ENCODE measurements around the gene MYO7A. TPM values are rescaled to one million over a fixed set of nuclear protein-coding genes. Genes with fewer than 3 reads are reported as not detected.

MYO7A gene
- total and polyA plus RNA-seq, 2 of the 4 experiments (the other 2 are of a cell fraction), result 0.02 TPM; not detected in 1

- no peak overlapping the region for H3K27ac ChIP-seq (ENCODE audit: insufficient read depth, low read length)
- H4K5ac ChIP-seq (ENCODE audit: low read depth, low read length), result no peak overlapping the region
- DNase-seq, result no peak
- H3K4ac ChIP-seq (ENCODE audit: low read depth, low read length), result no peak overlapping the region
- peaks cover 16% of the 10 kb centered on the region for H3K4me1 ChIP-seq (ENCODE audit: control insufficient read depth, insufficient read depth, low read length)
- ATAC-seq (ENCODE audit: low read depth), result no peak
- no peak overlapping the region for H3K4me3 ChIP-seq (ENCODE audit: insufficient read depth, low read depth, low read length)
- BruUV-seq (replicated peaks), result no TSS peak
- H3K9me3 ChIP-seq (ENCODE audit: control insufficient read depth, insufficient read depth, low read length), result no peaks in the 10 kb centered on the region
- dilution Hi-C loops (cut with HindIII; ENCODE audit: low sequenced_read_pairs, unreplicated experiment) (no loop called here), intact Hi-C loops (cut with micrococcal nuclease) (no loop called here), in situ Hi-C loops (cut with MboI; ENCODE audit: low sequenced_read_pairs) (no loop called here)
- no peak overlapping the region for H2BK5ac ChIP-seq (ENCODE audit: low read depth, low read length, poor library complexity, severe bottlenecking)
- ChIA-PET CTCF (interaction anchor here (0.5 kb wide), 1 partner anchor 32 kb away, joined by 5 read pairs; no protein-coding TSS in a partner anchor), POLR2A (ENCODE audit: unreplicated experiment) (no interaction called here)
- H2AFZ ChIP-seq (replicated peaks; ENCODE audit: low read length, poor library complexity), result no peak overlapping the region
- H3K4me2 ChIP-seq (ENCODE audit: low read depth, low read length), result no peak overlapping the region
- no peak overlapping the region for H2AK9ac ChIP-seq (replicated peaks; ENCODE audit: low read depth, low read length, poor library complexity)
- H3K27me3 ChIP-seq (ENCODE audit: control insufficient read depth, insufficient read depth, low read length), result no peaks in the 10 kb centered on the region
- no peak overlapping the region for H2BK20ac ChIP-seq (ENCODE audit: low read depth, low read length)
- H3K14ac ChIP-seq (replicated peaks; ENCODE audit: low read depth, low read length), result no peak overlapping the region
- no peak overlapping the region for H4K91ac ChIP-seq (ENCODE audit: insufficient read depth, low read depth, low read length)
- no peak overlapping the region for H3K56ac ChIP-seq (ENCODE audit: extremely low read depth, insufficient read depth, low read length)
- peaks cover 6% of the 10 kb centered on the region; the same call in 1 of the 2 replicates for H3K9me1 ChIP-seq (ENCODE audit: insufficient read depth, low read length)
- H3K23ac ChIP-seq (ENCODE audit: low read depth, low read length), result no peak overlapping the region
- no peak overlapping the region for H4K8ac ChIP-seq (ENCODE audit: low read depth in 2 of 2, low read length in 2 of 2)
- peaks cover 1% of the 10 kb centered on the region; the same call in 1 of the 2 replicates for H4K20me1 ChIP-seq (ENCODE audit: insufficient read depth, low read length)
- H2BK15ac ChIP-seq (ENCODE audit: low read depth, low read length), result no peak overlapping the region
- no peaks in the 10 kb centered on the region for H3K36me3 ChIP-seq (ENCODE audit: control insufficient read depth, insufficient read depth, low read length)
- H2AK5ac ChIP-seq (ENCODE audit: low read depth, low read length), result no peak overlapping the region
- peaks cover 10 to 31% of the 10 kb centered on the region in 2 experiments for H3K79me1 ChIP-seq (ENCODE audit: low read depth in 1 of 2, low read length in 2 of 2)
- no peak overlapping the region for H2BK120ac ChIP-seq (ENCODE audit: low read depth, low read length)
- no peak for TF ChIP-seq CTCF (conservative IDR thresholded peaks at IDR 0.05; ENCODE audit: low read depth, low read length)
- TF ChIP-seq MAZ (IDR thresholded peaks at IDR 0.05; ENCODE audit: borderline replicate concordance, low read depth, low read length), result no peak
- no peak for TF ChIP-seq RFX5 (IDR thresholded peaks at IDR 0.05; ENCODE audit: low read depth, low read length)
- no peak for TF ChIP-seq SMC3 (IDR thresholded peaks at IDR 0.05; ENCODE audit: low read depth, low read length)
- TF ChIP-seq FOS (IDR thresholded peaks at IDR 0.05; ENCODE audit: low read depth, low read length), result no peak
- TF ChIP-seq CEBPB (IDR thresholded peaks at IDR 0.05; ENCODE audit: low read depth, low read length), result no peak
- TF ChIP-seq USF2 (IDR thresholded peaks at IDR 0.05; ENCODE audit: low read depth, low read length), result no peak
- TF ChIP-seq MAFK (IDR thresholded peaks at IDR 0.05; ENCODE audit: low read depth, low read length), result no peak
- no peak for TF ChIP-seq CHD1 (IDR thresholded peaks at IDR 0.05; ENCODE audit: low read depth, low read length)
- TF ChIP-seq NFE2L2 (IDR thresholded peaks at IDR 0.05; ENCODE audit: low read depth, low read length), result no peak
- TF ChIP-seq RAD21 (IDR thresholded peaks at IDR 0.05; ENCODE audit: low read length), result no peak
- WGBS, 2 experiments (ENCODE audit: extremely low coverage in 2 of 2, insufficient read length in 1 of 2), result no CpG with 5 or more reads among the region's 2 CpGs
- no peak overlapping the region for H3K18ac ChIP-seq (ENCODE audit: low read depth, low read length)
- no peak overlapping the region for H3K9ac ChIP-seq (ENCODE audit: low read depth, low read length)
Observed at GRCh38 chr11:77079666-77080065, 48.4 kb upstream of the MYO7A start.
